HG03025 (cell line): ENCODE data around the gene SH3PXD2B.
"Not testable (repeated sequence)": the region's sequence is repeated elsewhere in the genome, so short reads cannot be mapped to it uniquely, and the experiment has no call there.

Experiments used
- ATAC-seq: cut with Tn5 transposase; IDR thresholded peaks from one replicate; pipeline ENCODE4 v1.9.1; 2021; ENCODE audit warnings: mild to moderate bottlenecking, moderate library complexity; ENCODE audit not compliant: unreplicated experiment, low FRiP score

The SH3PXD2B gene

DNA sequence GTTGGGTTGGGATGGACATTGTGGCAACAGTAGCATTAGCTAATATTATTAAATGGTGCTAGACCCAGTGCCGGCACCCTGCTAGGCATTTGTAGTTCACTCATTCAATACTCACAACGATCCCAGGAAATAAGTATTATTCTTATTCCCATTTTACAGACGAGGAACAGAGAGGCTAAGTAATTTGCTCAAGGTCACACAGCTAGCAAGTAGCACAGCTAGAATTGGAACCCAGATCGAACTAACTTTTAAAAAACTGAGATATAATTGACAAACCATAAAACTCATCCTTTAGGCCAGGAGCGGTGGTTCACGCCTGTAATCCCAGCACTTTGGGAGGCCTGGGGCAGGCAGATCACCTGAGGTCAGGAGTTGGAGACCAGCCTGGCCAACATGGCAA lies 79.5 kb downstream of the SH3PXD2B start:
- no peak for ATAC-seq

DNA sequence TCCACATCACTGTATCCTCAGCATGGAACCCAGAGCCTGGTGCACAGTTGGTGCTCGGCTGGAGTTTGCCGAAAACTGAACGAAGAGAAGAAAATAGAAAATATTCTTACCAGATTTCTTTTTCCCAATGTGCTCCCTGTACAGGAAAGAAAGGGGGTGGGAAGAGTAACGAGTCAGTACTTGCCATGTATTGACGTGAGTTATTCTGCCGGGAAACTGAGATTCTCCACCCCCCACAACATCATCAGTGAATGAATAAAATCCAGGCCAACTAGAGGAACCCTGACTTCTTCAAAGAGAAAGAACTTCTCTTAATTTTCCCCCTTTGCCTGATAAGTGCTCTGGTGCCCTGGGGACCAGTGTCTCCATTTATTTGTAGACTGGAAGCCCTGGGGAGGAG lies 80.6 kb downstream of the SH3PXD2B start:
- ATAC-seq: no peak

DNA sequence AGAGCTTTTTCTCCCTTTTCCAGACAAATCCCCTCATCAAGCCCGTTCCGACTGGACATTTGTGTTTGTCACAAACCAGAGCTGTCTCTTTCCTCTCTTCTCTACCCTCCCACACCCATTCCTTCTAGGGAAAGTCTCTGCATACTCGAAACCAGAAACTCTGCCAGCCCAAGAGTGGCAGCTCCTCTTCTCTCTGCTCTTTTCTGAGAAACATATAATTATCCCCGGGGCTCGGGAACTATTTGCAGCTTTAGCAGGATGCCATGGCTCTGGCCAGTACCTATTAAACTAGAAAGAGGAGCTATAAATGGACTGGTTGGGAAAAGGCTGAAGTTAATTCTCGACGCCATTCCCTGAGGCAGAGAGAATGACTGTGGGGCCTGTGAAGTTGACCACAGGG lies 82.6 kb downstream of the SH3PXD2B start:
- ATAC-seq: no peak

DNA sequence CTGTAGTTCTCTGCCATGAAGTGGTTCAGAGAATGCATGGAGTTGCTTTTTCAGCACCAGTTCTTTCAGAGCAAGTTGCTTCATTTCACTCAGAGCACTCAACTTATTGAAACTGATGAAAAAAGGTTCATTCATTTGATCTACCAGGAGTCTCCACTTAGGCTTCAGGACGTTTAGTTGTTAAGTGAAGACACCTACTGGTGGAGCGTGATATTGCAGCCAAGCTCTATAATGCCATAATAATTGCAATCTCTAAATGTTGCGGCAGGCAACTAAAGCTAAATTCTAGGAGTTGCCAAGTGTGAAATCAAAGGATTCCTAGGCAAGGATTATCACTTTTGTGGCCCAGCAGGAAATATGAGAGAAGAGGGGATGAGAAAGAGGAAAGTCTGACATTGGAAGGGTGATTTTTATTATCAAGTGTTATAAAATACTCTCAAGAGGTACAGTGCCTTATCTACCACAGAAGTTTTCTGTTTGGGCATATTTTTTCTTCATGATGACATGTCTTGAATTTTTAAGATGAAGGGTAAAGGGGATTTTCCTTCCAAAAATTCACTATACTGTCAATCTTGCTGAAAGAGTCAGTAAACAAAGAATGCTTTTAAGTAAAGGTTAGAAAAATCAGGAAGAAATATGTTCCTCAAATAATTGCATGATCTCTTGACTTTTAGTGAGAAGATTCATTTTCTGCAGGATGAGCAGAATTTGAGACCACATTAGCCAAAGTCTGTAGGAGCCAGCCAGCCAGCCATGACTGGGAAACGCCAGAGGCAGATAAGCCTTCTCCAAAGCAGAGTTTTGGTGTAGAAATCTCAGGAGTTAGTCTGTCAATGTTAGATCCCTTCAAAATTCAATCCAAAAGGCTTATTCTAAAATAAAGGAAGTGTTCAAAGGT lies 83.4 kb downstream of the SH3PXD2B start:
- ATAC-seq: no peak

DNA sequence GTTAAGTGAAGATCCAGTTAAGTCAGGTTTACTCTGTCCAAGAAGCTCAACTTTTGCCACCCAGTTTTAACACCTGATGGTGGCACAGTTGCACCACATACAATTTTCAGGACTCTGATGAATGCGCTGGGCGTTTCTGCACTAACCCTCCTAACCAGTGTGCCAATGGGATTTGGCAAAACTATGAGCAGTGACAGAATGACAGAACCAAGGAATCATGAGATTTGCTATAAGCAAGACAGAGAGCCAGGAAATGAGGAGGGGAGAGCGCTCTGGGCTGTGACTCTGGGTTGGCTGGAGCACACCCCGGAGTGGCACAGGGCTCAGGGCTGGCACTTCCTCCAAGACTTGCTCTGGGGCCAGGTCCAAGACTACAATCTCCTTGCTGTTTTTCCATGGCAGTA lies 84.1 kb downstream of the SH3PXD2B start:
- ATAC-seq: no peak

DNA sequence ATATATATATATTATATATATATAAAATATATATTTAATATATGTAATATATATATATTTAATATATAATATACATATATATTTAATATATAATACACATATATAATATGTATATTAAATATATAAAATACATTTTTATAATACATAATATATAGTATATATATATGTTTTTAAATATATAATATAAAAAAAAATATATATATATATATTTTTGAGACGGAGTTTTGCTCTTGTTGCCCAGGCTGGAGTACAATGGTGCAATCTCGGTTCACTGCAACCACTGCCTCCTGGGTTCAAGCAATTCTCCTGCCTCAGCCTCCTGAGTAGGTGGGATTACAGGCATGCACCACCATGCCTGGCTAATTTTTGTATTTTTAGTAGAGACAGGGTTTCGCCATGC lies 85.6 kb downstream of the SH3PXD2B start:
- not testable (repeated sequence) for ATAC-seq

DNA sequence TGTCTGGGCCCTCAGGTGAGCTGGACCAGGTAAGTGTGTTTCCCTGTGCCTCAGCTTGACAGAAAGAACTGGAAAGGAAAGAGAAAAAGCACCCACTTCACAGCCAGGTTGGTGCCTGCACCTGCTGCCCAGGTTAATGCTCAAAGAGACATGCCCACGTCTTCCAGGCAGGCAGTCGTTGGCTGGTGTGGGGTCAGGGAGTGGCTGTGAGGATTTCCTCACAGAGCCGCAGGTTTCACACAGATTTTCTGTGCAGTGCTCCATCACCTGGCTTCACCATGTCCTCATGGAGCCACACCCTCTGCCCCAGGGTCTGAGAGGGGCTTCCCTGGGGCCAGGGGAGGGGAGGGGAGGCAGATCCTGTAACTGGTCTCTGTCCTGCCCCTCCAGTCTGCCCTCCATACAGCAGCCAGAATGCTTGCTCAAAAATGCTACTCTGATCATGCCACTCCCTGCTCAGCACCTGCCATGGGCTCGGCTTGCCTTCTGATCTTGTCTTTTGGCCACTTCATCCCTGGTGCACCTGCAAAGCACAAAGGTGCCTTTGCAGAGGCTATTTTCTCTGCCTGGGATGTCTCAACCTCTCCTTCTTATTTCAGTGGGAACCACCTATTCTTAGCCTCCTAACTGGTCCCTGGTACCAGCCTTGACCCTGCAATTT lies 88.2 kb downstream of the SH3PXD2B start:
- no peak for ATAC-seq

DNA sequence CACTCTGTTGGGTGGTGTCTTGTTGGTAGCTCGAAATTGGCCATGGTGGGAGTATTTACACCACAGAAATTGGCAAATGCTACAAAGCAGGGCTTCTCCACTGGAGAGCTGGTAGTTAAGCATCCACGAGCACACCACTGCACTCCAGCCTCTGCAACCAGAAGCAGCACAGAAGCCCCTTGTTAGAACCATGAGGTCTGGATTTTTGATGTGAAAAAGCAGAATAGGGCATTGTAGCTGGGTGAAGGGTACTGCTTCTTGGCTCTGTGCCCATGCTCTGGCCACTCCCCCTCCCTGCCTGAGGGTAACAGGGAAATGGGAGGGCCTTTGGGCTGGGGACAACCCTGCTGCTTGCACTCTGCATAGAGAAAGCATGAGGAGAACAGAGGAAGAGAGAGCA lies 89.6 kb downstream of the SH3PXD2B start:
- no peak for ATAC-seq

DNA sequence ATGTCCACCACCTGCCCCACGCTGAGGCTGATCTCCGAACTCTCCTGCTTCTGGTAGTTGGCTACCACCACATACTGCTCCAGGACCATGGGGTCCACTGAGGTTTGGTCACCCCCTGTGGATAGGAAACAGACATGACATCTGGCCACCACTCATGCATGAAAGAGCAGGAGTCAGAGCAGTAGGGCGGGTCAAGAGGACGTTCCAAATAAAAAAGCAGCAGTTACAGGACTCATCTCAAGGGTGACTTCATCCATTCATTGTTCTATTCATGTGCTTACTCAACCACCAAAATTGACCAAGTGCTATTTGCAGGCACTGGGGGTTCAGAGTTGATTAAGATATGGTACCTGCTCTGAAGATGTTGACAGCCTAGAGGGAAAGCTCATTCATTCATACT lies 91.6 kb downstream of the SH3PXD2B start:
- no peak for ATAC-seq

DNA sequence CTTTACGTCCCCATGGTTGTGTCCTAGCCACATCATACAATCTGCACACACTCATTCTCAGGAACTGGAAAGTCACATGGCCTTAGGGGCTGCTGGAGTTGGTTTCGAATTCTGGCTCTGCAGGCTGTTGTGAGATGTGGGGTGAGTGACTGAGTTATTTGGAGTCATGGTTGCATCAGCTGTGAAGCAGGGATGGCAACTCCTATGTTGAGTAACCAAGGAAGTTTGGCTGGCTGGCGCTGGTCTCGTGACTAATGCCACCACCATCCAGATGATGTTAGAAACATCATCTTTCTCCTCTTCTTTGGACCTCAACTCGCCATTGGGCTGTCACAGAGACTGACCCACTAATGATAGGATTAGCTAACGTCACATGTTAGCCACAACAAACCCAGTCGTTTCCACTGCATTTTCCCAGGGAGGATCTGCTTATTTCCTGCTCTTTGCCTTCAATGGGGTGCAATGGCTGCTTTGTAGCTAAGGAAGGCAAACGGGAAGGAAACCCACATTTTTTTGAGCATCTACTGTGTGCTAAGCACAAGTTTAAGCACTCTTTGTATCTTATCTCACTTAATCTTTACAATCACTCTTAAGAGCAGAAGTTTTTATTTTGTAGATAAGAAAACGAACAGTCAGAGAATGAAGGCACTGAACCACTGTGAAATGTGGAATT lies 92.6 kb downstream of the SH3PXD2B start:
- ATAC-seq: no peak

DNA sequence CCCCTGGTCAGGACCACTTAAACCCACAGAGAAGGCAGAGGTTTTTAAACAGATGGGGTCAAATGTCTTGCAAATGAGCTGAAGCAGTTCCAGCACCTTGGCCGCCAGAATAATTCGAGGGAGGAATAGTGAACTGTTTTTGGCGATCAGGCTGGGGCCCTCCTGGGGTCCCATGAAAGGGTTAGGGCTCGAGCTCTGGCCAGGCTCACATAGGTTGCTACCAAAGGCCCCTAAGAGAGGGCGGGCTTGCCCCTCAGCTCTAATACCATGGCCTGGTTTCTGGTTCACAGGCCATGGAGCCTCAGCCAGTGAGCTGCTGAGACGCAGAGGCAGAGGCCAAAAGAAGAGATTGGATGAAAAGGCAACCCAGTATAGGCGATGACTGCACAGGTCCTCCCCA lies 96.0 kb downstream of the SH3PXD2B start:
- ATAC-seq: no peak

DNA sequence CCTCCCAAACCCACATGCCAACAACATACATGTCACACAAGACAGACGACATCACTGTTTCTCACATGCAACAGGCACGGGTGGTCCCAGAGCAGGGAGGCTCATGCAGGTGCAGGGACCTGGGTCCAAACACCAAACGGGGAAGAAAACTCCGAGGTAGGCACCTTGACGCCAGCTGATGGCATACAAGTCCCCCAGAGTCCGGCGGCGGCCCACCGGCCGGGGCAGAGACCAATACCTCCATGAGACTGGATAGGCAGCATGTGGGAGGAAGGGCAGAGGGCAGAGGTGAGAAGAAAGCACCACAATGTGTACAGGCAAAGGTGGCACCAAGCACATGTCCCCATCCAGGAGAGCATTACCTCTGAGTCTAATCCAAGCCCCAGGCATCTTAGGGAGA lies 97.8 kb downstream of the SH3PXD2B start:
- no peak for ATAC-seq

DNA sequence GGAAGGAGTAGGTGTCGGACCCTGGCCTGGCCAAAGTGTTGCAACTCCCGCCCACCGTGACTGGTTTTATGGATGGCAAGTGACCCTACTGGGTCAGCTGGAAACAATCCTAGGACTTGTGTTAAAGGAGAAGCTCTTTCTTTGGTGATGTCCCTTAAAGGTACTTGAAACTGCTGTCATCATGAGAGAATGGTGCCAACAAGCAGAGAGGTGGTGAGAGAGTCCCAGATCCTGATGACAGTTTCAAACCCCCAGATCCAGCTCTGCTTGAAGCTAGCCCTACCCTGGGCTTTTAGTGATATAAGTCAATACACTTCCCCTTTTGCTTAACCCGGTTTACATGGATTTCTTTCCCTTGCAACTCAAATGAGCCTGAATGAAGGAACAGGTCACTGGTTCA lies 98.3 kb downstream of the SH3PXD2B start:
- no peak for ATAC-seq

DNA sequence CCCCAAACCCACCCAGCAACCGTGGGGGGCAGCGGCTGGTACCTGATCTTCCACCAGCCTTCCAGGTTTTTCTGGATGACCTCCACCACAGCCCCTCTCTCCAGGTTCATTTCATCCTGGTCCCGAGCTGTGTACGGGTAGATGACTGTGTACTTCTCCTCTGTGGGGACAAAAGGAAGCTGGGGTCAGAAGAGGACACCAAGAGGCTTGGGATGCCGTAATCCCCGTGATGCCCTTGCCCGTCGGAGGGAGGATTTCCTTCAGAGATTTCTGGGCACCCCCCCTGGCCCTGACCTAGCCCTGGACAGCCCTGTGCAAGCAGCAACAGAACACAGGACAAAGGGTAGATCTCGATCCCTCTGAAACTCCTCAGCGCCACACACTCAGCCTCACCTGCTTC lies 100.5 kb downstream of the SH3PXD2B start:
- no peak for ATAC-seq

DNA sequence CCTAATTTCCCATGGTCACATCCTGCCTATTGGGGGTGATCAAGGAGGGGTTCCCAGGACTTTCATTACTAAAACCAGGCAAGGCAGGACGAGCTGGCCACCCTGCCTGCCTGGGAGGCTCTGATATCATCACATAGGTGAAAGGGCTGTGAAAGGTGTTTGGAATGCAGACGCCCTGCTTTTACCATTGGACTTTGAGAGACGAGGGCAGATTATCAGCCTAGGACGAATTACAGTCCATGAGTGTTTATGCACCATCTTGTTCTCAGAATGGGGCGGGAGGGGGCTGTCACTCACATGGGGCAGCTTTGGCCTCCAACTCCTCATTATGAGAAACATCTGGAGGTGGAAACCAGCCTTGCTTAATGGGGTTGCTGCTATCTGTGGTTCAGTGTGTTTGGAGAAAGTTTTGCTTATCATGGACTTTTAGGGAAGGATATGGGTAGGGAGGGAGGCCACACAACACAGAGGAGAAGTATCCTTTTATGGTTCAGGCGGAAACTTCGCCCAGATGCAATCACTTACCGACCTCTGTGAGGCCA lies 101.0 kb downstream of the SH3PXD2B start:
- ATAC-seq: no peak

DNA sequence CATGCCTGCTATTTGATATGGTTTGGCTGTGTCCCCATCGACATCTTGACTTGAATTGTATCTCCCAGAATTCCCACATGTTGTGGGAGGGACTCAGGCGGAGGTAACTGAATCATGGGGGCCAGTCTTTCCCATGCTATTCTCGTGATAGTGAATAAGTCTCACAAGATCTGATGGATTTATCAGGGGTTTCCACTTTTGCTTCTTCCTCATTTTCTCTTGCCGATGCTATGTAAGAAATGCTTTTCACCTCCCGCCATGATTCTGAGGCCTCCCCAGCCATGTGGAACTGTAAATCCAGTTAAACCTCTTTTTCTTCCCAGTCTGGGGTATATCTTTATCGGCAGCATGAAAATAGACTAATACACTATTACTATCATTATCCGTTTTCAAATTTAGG lies 101.8 kb downstream of the SH3PXD2B start:
- not testable (repeated sequence) for ATAC-seq

DNA sequence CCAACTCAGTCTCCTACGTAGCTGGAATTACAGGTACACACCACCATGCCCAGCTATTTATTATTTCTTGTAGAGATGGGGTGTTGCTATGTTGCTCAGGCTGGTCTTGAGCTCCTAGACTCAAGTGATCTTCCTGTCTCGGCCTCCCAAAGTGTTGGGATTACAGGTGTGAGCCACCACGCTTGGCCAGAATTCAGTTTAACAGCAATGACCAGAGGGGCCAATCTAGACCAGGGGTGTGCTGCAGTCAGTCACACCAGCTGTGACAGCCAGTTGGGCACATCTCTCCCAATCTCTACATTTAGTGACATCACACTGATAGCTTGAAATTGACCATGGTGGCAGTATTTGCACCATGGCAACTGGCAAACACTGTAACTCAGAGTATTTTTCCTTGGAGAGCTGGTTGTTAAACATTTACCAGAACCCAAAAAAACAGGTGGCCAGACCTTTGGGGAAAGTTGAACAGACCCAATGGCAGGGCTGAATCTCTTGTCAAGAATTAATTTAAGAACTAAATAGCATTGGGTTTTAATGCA lies 103.0 kb downstream of the SH3PXD2B start:
- ATAC-seq: no peak

DNA sequence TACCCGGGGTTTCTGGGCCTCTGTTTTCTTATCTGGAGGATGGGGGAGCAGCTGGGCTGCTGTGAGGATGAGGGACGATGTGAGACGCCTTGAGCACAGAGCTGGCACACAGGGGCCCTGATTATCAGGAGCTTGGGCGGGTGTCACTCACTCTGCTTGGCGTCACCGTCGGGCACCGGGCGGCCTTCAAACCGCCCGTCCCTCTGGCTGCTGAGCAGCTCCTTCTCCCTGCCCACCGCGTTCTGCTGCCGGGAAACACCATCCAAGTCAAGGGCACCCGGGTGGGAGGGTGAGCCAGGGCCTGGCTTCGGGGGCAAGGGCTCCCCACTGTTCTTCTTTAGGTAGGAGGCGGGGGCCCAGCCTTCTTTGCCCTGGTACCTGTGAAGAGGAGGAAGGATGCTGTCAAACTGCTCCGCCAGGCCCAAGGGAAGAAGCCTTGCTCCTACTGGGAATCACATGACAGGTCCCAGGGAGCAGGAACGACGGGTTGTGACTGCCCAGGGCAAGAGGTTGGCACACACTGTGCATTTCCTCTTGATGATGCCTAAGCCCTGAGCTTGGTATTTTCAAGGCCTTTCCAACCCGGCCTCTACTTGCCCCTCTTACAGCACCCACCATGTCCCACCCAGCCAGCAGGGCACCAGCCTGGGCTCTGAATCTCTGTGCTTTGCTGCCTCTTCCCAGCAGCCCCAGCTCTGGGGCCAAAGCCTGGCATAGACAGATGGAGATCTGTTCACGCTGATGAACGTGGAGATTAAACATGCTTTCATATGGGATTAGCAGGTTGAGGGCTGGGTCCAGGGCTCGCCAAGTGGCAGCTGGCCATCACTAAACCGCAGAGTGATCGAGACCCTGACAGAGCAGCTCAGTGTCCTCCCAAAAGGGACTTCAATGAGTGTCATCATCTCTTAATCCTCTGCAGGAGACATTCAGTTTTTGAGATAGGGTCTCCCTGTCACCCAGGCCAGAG lies 103.8 kb downstream of the SH3PXD2B start:
- ATAC-seq: no peak

DNA sequence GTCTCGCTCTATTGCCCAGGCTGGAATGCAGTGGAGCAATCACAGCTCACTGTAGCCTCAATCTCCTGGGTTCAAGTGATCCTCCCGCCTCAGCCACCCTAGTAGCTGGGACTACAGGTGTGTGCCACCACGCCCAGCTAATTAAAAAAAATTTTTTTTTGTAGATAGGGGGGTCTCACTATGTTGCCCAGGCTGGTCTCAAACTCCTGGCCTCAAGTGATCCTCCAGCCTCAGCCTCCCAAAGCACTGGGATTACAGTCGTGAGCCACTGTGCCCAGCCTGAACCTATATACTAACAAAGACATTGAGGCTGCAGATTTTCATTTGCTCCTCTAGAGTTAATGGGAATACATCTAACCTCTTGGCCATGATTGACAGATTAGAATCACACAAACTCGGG lies 105.6 kb downstream of the SH3PXD2B start:
- ATAC-seq: not testable (repeated sequence)

DNA sequence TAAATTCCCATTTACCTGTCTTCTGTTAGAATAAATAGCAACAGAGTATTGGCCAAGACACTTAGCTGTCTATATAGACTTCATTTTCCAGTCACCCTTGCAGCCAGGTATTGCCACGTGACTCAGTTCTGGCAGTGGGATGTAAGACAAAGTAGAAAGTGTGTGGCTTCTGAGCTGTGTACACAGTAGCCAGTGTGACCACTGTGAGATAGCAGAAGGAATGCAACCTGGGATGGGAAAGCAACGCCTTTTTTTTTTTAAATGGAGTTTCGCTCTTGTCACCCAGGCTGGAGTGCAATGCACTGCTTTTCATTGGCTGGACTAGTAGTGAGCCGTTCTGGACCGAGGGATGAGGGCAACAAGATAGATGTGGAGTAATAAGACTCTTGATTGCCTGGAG lies 106.2 kb downstream of the SH3PXD2B start:
- ATAC-seq: no peak
